PC-9 (cell line): ENCODE measurements around the gene ZBED3. TPM values are rescaled to one million over a fixed set of nuclear protein-coding genes. Genes with fewer than 3 reads are reported as not detected.
A peak's percentile ranks its signal among the peaks of the same experiment; 100 is the strongest.

ENCODE experiments used
- BruUV-seq: library from RNA; stranded (reverse); fragments of 400-500 nt; replicated peaks from 2 replicates; lab custom pipeline; 2021; lab: Mats Ljungman, UMichigan
- CTCF ChIA-PET: fragments of 300-600 bp; sonication (Branson Sonifier 250); formaldehyde crosslinking; loops from one replicate; lab custom pipeline; 2022; ENCODE audit warnings: antibody characterized with exemption; lab: Charles Lee
- POLR2A ChIA-PET: fragments of 300-600 bp; sonication (Branson Sonifier 250); formaldehyde crosslinking; loops from one replicate; lab custom pipeline; 2022; ENCODE audit warnings: antibody characterized with exemption; ENCODE audit not compliant: unreplicated experiment; lab: Charles Lee
- DNase-seq, 2 experiments: peaks; one replicate each; pipeline versions ENCODE4 v3.0.0 to v3.0.0-alpha.2; 2015 to 2022; ENCODE audit warnings: mixed read lengths in 1 of 2
- H2AFZ ChIP-seq: fragments of 200-600 bp; sonication (generic); 2 replicates; pipeline ENCODE4 v1.8.1; 2017; ENCODE audit warnings: antibody characterized with exemption
- H3F3A ChIP-seq: fragments of 200-600 bp; sonication (generic); 2 replicates; pipeline ENCODE4 v1.8.1; 2017; ENCODE audit warnings: antibody characterized with exemption, mild to moderate bottlenecking, low read depth; ENCODE audit not compliant: insufficient read depth
- H3K27ac ChIP-seq: fragments of 200-600 bp; sonication (generic); 2 replicates; pipeline ENCODE4 v1.6.1; 2016; ENCODE audit warnings: mixed run types
- H3K27me3 ChIP-seq: fragments of 200-600 bp; sonication (generic); 2 replicates; pipeline ENCODE4 v1.6.1; 2016; ENCODE audit warnings: low read depth, mixed run types; ENCODE audit not compliant: insufficient read depth
- H3K36me3 ChIP-seq: fragments of 200-600 bp; sonication (generic); 2 replicates; pipeline ENCODE4 v1.6.1; 2016; ENCODE audit warnings: low read depth, mixed run types
- H3K4me1 ChIP-seq: fragments of 200-600 bp; sonication (generic); replicated peaks from 2 replicates; pipeline ENCODE4 v1.6.1; 2016; ENCODE audit warnings: mixed run types; ENCODE audit not compliant: insufficient read depth
- H3K4me2 ChIP-seq: fragments of 200-600 bp; sonication (generic); 2 replicates; pipeline ENCODE4 v1.6.1; 2017; ENCODE audit warnings: mixed run types
- H3K4me3 ChIP-seq: fragments of 200-600 bp; sonication (generic); 2 replicates; pipeline ENCODE4 v1.6.1; 2016; ENCODE audit warnings: mixed run types
- H3K79me2 ChIP-seq: fragments of 200-600 bp; sonication (generic); 2 replicates; pipeline ENCODE4 v1.6.1; 2017; ENCODE audit warnings: low read depth, mixed run types
- H3K9me2 ChIP-seq: fragments of 200-600 bp; sonication (generic); 2 replicates; pipeline ENCODE4 v1.8.1; 2017; ENCODE audit warnings: mild to moderate bottlenecking; ENCODE audit not compliant: insufficient read depth
- H3K9me3 ChIP-seq: fragments of 200-600 bp; sonication (generic); 2 replicates; pipeline ENCODE4 v1.8.1; 2016; ENCODE audit warnings: low read depth; ENCODE audit not compliant: insufficient read depth
- H4K20me1 ChIP-seq: fragments of 200-600 bp; sonication (generic); 2 replicates; pipeline ENCODE4 v1.8.1; 2017; ENCODE audit not compliant: insufficient read depth
- CTCF ChIP-seq: fragments of 200-600 bp; sonication (generic); conservative IDR thresholded peaks from 2 replicates; pipeline ENCODE4 v1.6.1; 2017; ENCODE audit warnings: mixed run types, antibody characterized with exemption, mild to moderate bottlenecking, moderate library complexity
- EZH2 ChIP-seq: fragments of 200-600 bp; sonication (generic); IDR thresholded peaks from 2 replicates; pipeline ENCODE4 v1.8.0; 2017; ENCODE audit warnings: antibody characterized with exemption, low read depth
- intact Hi-C: fragments of 100-400 bp; cut with micrococcal nuclease; formaldehyde crosslinking; loops from one replicate; pipeline ENCODE4 v1.10.0; 2022; ENCODE audit not compliant: unreplicated experiment
- total RNA-seq: library from RNA; stranded (reverse); gene quantifications from 2 replicates; pipeline ENCODE4 v1.2.3, GENCODE V29; 2021

ZBED3 gene
- total RNA-seq, 1 experiment from 2014 or later: 6.1 TPM

DNA sequence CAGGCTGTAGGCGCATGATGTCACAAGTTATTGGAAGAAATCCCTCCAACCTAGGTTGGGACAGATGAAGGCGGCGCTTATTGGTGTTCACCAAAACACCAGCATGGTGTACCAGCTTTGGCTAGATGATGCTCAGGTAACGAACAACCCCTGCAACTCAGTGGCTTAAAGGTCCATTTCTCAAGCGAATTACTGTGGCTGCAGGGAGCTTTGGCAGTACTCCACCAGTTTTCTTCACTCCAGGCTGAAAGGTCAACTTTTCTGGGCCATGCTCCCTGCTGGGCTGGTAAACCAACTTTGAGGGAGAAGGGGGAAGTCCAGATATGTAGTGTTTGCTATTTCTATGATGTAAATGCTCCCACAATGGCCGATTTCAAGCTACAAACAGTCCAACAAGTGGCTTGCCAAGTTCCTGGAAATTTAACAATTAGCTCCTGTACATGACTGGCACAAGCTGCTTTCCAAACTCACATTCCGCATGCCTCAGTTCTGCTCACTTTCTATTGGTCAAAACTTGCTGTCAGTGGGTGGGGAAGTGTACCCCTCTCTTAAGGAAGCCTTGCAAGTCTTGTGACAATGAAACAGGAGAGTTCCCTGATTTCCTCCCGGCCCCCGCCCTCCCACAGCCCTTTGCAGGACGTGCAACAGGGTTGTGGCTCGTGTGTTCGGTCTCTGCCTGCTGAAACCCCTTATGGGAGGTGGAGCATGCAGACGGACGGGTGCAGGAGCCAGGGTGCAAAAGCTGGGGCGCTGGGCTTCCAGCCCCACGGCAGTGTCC is 588 bp upstream of the ZBED3 start:
- H3F3A ChIP-seq: peaks cover 16% of the 10 kb centered on the region; the same call in 1 of the 2 replicates
- H3K36me3 ChIP-seq: no peaks in the 10 kb centered on the region
- no peaks in the 10 kb centered on the region for H3K9me2 ChIP-seq
- H3K27me3 ChIP-seq: no peaks in the 10 kb centered on the region
- TF ChIP-seq CTCF: no peak
- TF ChIP-seq EZH2: no peak
- H3K79me2 ChIP-seq: no peaks in the 10 kb centered on the region
- H3K4me1 ChIP-seq: peaks cover 20% of the 10 kb centered on the region
- peak overlapping the region; percentile 84 for H3K4me2 ChIP-seq
- ChIA-PET CTCF (no interaction called here), POLR2A (interaction anchor here (0.5 kb wide), 1 partner anchor 405 kb away, joined by 6 read pairs; no protein-coding TSS in a partner anchor)
- H3K9me3 ChIP-seq: no peaks in the 10 kb centered on the region
- intact Hi-C loops: loop anchor here (5.0 kb wide), 1 partner anchor 350 kb away; no protein-coding TSS in a partner anchor
- H3K4me3 ChIP-seq: peak overlapping the region; percentile 65
- peak overlapping the region; percentile 90 for H2AFZ ChIP-seq
- peak overlapping the region; percentile 86 for H3K27ac ChIP-seq
- TSS peak; percentile 56 for BruUV-seq
- peak in 1 of 2 experiments; percentile 3 for DNase-seq
- no peaks in the 10 kb centered on the region for H4K20me1 ChIP-seq

GRCh38 chr5:77086368-77086688 is 757 bp downstream of the ZBED3 start:
- Histone ChIP-seq H3K27ac (peak overlapping the region; percentile 86), H3F3A (peaks cover 16% of the 10 kb centered on the region; the same call in 1 of the 2 replicates), H3K36me3 (no peaks in the 10 kb centered on the region), H3K4me1 (peaks cover 20% of the 10 kb centered on the region), H3K4me3 (peak overlapping the region; percentile 65), H4K20me1 (no peaks in the 10 kb centered on the region), H3K9me3 (no peaks in the 10 kb centered on the region), H2AFZ (peak overlapping the region; percentile 90), H3K27me3 (no peaks in the 10 kb centered on the region), H3K4me2 (peak overlapping the region; percentile 84), H3K9me2 (no peaks in the 10 kb centered on the region), H3K79me2 (no peaks in the 10 kb centered on the region)
- BruUV-seq: no TSS peak
- ChIA-PET POLR2A (no interaction called here), CTCF (interaction anchor here (0.6 to 0.7 kb wide), 2 partner anchors 117 to 413 kb away, joined by 3 to 5 read pairs; no protein-coding TSS in a partner anchor)
- DNase-seq: no peak
- TF ChIP-seq EZH2 (no peak), CTCF (no peak)
- intact Hi-C loops: loop anchor here (1.0 to 5.0 kb wide), 2 partner anchors 351 to 406 kb away; partner anchors contain the start of gene WDR41

DNA sequence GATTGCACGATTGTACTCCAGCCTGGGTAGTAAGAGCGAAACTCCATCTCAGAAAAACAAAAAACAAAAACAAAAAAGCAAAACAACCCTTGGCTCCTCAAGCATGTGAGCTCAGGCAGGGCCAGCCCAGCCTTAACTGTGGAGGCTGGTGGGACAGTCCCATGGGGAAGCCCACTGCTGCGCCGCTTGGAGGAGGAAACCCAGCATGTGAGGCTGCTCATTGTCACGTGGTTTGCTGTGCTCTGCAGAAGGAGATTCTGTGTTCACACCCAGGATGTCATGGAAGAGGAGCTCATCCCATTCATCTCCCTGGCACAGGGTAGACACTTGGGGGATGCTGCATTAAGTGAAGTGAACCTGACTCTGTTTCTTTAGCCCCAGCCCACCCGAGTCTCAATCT is 4.0 kb downstream of the ZBED3 start:
- H2AFZ ChIP-seq: no peak overlapping the region
- no peaks in the 10 kb centered on the region for H3K36me3 ChIP-seq
- H3K9me3 ChIP-seq: no peaks in the 10 kb centered on the region
- no peak overlapping the region for H3K4me2 ChIP-seq
- no peak for DNase-seq
- H3K9me2 ChIP-seq: no peaks in the 10 kb centered on the region
- intact Hi-C loops: no loop called here
- ChIA-PET POLR2A (no interaction called here), CTCF (no interaction called here)
- no peaks in the 10 kb centered on the region for H3K79me2 ChIP-seq
- no peak overlapping the region for H3K27ac ChIP-seq
- H3K4me1 ChIP-seq: peaks cover 19% of the 10 kb centered on the region
- H3K27me3 ChIP-seq: no peaks in the 10 kb centered on the region
- H4K20me1 ChIP-seq: no peaks in the 10 kb centered on the region
- no TSS peak for BruUV-seq
- H3F3A ChIP-seq: peaks cover 16% of the 10 kb centered on the region; the same call in 1 of the 2 replicates
- H3K4me3 ChIP-seq: no peak overlapping the region
- TF ChIP-seq EZH2 (no peak), CTCF (no peak)
